Measurements from ENCODE around the gene SOX6.

DNA sequence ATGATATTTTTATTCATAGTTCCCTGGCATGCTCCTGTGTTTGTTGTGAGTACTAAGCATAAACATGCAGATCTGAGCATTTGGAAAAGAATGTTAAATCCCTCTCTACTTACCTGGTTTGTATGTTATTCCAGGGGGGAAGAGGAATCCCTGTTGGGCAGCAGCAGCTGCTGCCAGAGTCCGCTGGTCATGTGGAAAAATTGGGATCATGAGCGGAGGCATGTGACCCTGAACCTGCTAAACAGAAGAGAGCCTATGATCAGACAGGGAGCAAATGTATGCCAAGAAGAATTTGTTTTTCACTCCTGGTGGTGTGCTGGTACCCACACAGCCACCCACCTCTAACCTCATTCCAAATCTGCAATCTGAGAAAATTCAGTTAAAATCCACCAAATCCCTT lies 244.7 kb downstream of the SOX6 start:
- TF ChIP-seq, protein P1, sequence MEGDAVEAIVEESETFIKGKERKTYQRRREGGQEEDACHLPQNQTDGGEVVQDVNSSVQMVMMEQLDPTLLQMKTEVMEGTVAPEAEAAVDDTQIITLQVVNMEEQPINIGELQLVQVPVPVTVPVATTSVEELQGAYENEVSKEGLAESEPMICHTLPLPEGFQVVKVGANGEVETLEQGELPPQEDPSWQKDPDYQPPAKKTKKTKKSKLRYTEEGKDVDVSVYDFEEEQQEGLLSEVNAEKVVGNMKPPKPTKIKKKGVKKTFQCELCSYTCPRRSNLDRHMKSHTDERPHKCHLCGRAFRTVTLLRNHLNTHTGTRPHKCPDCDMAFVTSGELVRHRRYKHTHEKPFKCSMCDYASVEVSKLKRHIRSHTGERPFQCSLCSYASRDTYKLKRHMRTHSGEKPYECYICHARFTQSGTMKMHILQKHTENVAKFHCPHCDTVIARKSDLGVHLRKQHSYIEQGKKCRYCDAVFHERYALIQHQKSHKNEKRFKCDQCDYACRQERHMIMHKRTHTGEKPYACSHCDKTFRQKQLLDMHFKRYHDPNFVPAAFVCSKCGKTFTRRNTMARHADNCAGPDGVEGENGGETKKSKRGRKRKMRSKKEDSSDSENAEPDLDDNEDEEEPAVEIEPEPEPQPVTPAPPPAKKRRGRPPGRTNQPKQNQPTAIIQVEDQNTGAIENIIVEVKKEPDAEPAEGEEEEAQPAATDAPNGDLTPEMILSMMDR (IDR thresholded peaks at IDR 0.05) = no peak
- TF ChIP-seq POLR2A (IDR thresholded peaks at IDR 0.05) = no peak

All from uterus (tissue), 2 donors.